Hepatocyte (in vitro differentiated cells): ENCODE data around the gene C2orf78. TPM values are rescaled to one million over a fixed set of nuclear protein-coding genes. Genes with fewer than 3 reads are reported as not detected.

Source experiments
- DNase-seq: peaks from one replicate; pipeline ENCODE4 v3.0.0-alpha.2; 2016; ENCODE audit warnings: low spot score
- H2AFZ ChIP-seq: fragments of 200-600 bp; sonication (generic); 2 replicates; pipeline ENCODE4 v1.6.0; 2016; ENCODE audit warnings: antibody characterized with exemption, mild to moderate bottlenecking
- H3K27ac ChIP-seq: fragments of 200-600 bp; sonication (generic); 2 replicates; pipeline ENCODE4 v1.5.1; 2016; ENCODE audit warnings: mild to moderate bottlenecking
- H3K27me3 ChIP-seq: fragments of 200-600 bp; sonication (generic); 2 replicates; pipeline ENCODE4 v1.6.1; 2016
- H3K36me3 ChIP-seq: fragments of 200-600 bp; sonication (generic); replicated peaks from 2 replicates; pipeline ENCODE4 v1.5.1; 2016; ENCODE audit warnings: low read depth; ENCODE audit not compliant: insufficient read depth
- H3K4me1 ChIP-seq: fragments of 200-600 bp; sonication (generic); 2 replicates; pipeline ENCODE4 v1.5.1; 2016; ENCODE audit warnings: mild to moderate bottlenecking, moderate library complexity; ENCODE audit not compliant: insufficient read depth
- H3K4me2 ChIP-seq: fragments of 200-600 bp; sonication (generic); 2 replicates; pipeline ENCODE4 v1.6.0; 2016
- H3K4me3 ChIP-seq: fragments of 200-600 bp; sonication (generic); 2 replicates; pipeline ENCODE4 v1.5.1; 2016; ENCODE audit warnings: mild to moderate bottlenecking
- H3K79me2 ChIP-seq: fragments of 200-600 bp; sonication (generic); 2 replicates; pipeline ENCODE4 v1.6.0; 2017; ENCODE audit warnings: mild to moderate bottlenecking
- H3K9me2 ChIP-seq: fragments of 200-600 bp; sonication (generic); replicated peaks from 2 replicates; pipeline ENCODE4 v1.6.0; 2017; ENCODE audit warnings: mild to moderate bottlenecking; ENCODE audit not compliant: insufficient read depth
- H3K9me3 ChIP-seq: fragments of 200-600 bp; sonication (generic); 2 replicates; pipeline ENCODE4 v1.5.1; 2016; ENCODE audit warnings: low read depth, mild to moderate bottlenecking
- H4K20me1 ChIP-seq: fragments of 200-600 bp; sonication (generic); 2 replicates; pipeline ENCODE4 v1.6.0; 2016; ENCODE audit warnings: mild to moderate bottlenecking; ENCODE audit not compliant: insufficient read depth, poor library complexity, severe bottlenecking
- EZH2 ChIP-seq: fragments of 200-600 bp; sonication (generic); IDR thresholded peaks from 2 replicates; pipeline ENCODE4 v1.6.1; 2016; ENCODE audit warnings: antibody characterized with exemption, mild to moderate bottlenecking, borderline replicate concordance
- EZH2phosphoT487 ChIP-seq: fragments of 200-600 bp; sonication (generic); IDR thresholded peaks from one replicate; pipeline ENCODE4 v1.6.1; 2018; ENCODE audit warnings: antibody characterized with exemption, mild to moderate bottlenecking, low read depth, moderate library complexity; ENCODE audit not compliant: unreplicated experiment, severe bottlenecking
- WGBS: methylation state at CpG from one replicate; pipeline ENCODE4 v1.1.6; 2016; ENCODE audit warnings: low lambda C conversion rate; ENCODE audit errors: missing lambda C conversion rate; 5-methylcytosine and 5-hydroxymethylcytosine counted together
- polyA plus RNA-seq: library from polyadenylated mRNA; unstranded; fragments of >200 nt; fragmentation: Nextera tagmentation; extraction: Ambion mirVana; gene quantifications from 2 replicates; pipeline ENCODE4 v1.2.1, GENCODE V29; 2016
- total RNA-seq: library from RNA; depleted of rRNA; stranded (reverse); fragments of >200 nt; gene quantifications from 2 replicates; pipeline ENCODE4 v1.2.3, GENCODE V29; 2014
- TF ChIP-seq, protein P1 (sequence below): fragments of 200-600 bp; sonication (generic); IDR thresholded peaks from 2 replicates; pipeline ENCODE4 v1.5.1; 2016; ENCODE audit warnings: antibody characterized with exemption, mild to moderate bottlenecking; ENCODE audit not compliant: poor library complexity

C2orf78 gene
- total and polyA plus RNA-seq, 2 experiments from 2014 or later = not detected

DNA sequence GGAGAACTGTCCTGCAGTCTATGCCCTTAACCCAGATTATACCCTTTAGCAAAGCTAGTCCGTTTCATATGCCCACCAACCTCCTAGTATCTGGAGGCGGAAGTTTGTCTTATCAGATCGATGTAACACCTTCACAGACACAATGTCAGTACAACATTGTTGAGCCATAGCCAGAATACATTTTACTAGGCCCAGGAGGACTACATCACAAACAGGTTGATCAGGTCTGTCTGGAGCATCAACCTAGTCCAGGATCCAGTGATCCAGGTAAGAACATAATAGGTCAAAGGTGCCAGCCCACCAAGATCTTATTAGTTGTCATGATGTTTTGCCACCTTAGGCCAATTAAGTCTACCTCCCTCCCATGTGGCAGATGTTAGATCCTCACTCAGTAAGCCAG, 44.9 kb upstream of the C2orf78 start:
- Histone ChIP-seq H3K36me3 (no peaks in the 10 kb centered on the region), H3K9me2 (peaks cover 6% of the 10 kb centered on the region), H3K27me3 (no peaks in the 10 kb centered on the region), H3K4me3 (no peak overlapping the region), H3K9me3 (peaks cover 3% of the 10 kb centered on the region), H2AFZ (no peak overlapping the region), H3K4me2 (no peak overlapping the region), H3K4me1 (no peaks in the 10 kb centered on the region), H3K79me2 (peaks cover 22% of the 10 kb centered on the region), H4K20me1 (no peaks in the 10 kb centered on the region), H3K27ac (no peak overlapping the region)
- TF ChIP-seq EZH2phosphoT487 = no peak
- TF ChIP-seq, protein P1, sequence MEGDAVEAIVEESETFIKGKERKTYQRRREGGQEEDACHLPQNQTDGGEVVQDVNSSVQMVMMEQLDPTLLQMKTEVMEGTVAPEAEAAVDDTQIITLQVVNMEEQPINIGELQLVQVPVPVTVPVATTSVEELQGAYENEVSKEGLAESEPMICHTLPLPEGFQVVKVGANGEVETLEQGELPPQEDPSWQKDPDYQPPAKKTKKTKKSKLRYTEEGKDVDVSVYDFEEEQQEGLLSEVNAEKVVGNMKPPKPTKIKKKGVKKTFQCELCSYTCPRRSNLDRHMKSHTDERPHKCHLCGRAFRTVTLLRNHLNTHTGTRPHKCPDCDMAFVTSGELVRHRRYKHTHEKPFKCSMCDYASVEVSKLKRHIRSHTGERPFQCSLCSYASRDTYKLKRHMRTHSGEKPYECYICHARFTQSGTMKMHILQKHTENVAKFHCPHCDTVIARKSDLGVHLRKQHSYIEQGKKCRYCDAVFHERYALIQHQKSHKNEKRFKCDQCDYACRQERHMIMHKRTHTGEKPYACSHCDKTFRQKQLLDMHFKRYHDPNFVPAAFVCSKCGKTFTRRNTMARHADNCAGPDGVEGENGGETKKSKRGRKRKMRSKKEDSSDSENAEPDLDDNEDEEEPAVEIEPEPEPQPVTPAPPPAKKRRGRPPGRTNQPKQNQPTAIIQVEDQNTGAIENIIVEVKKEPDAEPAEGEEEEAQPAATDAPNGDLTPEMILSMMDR = no peak
- TF ChIP-seq EZH2 = no peak
- DNase-seq = no peak
- 97% methylated on average over 3 of the region's 3 CpGs for WGBS

DNA sequence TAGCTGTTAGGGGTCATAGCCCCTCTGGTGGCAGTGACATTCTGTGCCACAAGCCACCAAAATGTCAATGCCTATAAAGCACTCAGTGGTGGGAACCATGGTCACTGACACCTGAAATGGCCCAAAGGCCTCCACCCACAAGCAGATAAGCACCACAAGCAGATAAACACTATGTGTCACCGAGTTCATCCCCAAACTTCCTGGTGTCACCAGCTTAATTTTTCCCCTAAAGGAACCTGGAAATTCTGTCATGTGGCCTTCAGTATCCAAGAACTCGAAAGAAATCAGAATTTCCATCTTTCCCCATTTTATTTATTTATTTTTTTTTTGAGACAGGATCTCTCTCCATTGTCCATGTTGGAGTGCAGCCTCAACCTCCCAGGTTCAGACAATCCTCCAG, 43.2 kb upstream of the C2orf78 start:
- peaks cover 3% of the 10 kb centered on the region for H3K9me2 ChIP-seq
- 86% methylated on average over 2 of the region's 2 CpGs for WGBS
- TF ChIP-seq EZH2 (no peak), EZH2phosphoT487 (no peak)
- TF ChIP-seq, protein P1 = no peak
- H3K27ac ChIP-seq = no peak overlapping the region
- no peaks in the 10 kb centered on the region for H3K4me1 ChIP-seq
- H2AFZ ChIP-seq = no peak overlapping the region
- no peak overlapping the region for H3K4me2 ChIP-seq
- H3K4me3 ChIP-seq = no peak overlapping the region
- no peak for DNase-seq
- no peaks in the 10 kb centered on the region for H3K36me3 ChIP-seq
- peaks cover 9% of the 10 kb centered on the region for H3K79me2 ChIP-seq
- no peaks in the 10 kb centered on the region for H3K27me3 ChIP-seq
- H3K9me3 ChIP-seq = peaks cover 3% of the 10 kb centered on the region
- no peaks in the 10 kb centered on the region for H4K20me1 ChIP-seq

DNA sequence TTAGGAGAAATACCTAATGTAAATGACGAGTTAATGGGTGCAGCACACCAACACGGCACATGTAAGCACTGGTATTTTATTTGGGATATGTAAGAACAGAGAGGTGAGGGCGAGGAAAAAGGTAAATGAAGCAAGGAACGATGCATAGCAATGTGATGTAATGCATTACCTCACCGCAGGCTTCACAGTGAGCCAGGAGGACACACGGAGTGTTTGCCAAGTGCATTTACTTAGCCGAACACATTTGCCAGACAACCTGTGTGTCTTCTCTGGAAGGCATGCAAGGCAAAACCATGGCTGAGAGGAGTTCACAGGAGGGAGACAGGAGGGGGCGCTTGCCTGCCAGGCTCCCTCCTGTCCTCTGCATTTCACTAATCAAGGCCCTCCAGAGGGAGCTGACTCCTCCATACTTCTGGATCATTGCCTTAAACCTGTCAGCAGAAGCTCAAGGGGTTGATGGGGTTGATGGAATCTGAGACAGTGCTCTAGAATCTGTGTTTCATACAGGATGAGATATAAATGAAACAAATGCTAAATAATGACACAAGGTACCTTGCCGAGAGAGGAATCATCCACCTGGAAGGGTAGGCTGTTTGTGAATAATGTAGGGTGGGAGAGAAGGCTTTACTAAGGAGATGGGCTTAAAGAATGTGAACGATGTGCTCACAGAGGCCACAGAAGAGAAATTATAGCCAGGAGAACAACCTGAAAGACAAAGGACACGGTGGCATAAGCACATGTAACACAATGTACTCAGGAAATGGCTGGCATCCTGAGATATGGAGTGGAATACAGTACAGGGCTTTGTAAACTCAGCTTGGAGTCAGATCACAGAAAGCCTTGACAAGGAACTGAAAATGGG, 37.7 kb upstream of the C2orf78 start:
- H4K20me1 ChIP-seq = no peaks in the 10 kb centered on the region
- WGBS = 98% methylated on average over 11 of the region's 11 CpGs

More for the DNA sequence above, 37.7 kb upstream of the C2orf78 start:
- Histone ChIP-seq H2AFZ (no peak overlapping the region), H3K4me1 (no peaks in the 10 kb centered on the region), H3K36me3 (no peaks in the 10 kb centered on the region), H3K27ac (no peak overlapping the region), H3K4me2 (no peak overlapping the region), H3K27me3 (no peaks in the 10 kb centered on the region), H3K9me2 (no peaks in the 10 kb centered on the region), H3K4me3 (no peak overlapping the region), H3K9me3 (no peaks in the 10 kb centered on the region), H3K79me2 (no peaks in the 10 kb centered on the region)
- no peak for TF ChIP-seq EZH2phosphoT487
- no peak for TF ChIP-seq EZH2
- TF ChIP-seq, protein P1 = no peak
- no peak for DNase-seq
